ENCODE results near the gene TNIK.

The TNIK gene

DNA sequence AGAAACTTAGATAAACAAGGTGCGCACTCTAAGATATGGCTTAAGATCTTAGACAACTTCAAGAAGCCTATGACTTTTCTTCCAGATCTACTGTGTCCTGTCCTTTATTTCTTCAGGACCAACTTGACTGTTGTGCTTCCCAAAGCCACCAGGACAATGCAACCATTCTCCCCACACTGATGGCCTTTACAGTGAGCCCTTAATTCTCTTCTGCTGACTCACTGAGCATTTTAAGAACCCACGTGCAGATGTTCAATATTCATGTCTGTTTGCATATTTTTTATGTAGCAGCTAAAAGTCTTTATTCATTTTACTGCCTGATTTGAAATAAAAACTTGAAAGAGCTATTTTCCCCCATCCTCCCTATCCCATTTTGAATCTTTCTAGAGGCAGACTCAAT lies 330.4 kb downstream of the TNIK start:
- no peak overlapping the region for H3K4me3 ChIP-seq (ENCODE audit: low read depth, low read length)
- peak; percentile 46 for DNase-seq (ENCODE audit: low read depth)
- TF ChIP-seq, protein P1, sequence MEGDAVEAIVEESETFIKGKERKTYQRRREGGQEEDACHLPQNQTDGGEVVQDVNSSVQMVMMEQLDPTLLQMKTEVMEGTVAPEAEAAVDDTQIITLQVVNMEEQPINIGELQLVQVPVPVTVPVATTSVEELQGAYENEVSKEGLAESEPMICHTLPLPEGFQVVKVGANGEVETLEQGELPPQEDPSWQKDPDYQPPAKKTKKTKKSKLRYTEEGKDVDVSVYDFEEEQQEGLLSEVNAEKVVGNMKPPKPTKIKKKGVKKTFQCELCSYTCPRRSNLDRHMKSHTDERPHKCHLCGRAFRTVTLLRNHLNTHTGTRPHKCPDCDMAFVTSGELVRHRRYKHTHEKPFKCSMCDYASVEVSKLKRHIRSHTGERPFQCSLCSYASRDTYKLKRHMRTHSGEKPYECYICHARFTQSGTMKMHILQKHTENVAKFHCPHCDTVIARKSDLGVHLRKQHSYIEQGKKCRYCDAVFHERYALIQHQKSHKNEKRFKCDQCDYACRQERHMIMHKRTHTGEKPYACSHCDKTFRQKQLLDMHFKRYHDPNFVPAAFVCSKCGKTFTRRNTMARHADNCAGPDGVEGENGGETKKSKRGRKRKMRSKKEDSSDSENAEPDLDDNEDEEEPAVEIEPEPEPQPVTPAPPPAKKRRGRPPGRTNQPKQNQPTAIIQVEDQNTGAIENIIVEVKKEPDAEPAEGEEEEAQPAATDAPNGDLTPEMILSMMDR (conservative IDR thresholded peaks at IDR 0.05; ENCODE audit: low read depth, low read length): no peak

DNA sequence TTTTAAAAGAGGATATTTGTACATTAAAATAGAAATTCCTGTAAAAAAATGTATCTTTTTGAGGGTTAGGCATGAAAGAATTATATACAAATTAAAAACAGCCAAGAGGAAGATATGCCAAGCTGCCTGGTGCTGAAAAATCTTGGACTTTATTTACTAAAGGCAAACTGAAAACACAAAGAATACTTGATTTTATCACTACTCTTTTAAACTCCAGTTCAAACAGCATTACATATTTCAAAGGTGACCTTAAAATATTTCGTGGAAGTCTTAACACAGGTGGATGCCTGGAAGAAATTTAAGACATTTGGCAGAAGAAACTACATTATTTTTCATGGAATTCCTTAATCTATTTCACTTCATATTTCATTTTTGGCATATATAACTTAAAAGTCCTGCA lies 332.6 kb downstream of the TNIK start:
- no peak for DNase-seq (ENCODE audit: low read depth)
- TF ChIP-seq, protein P1 (conservative IDR thresholded peaks at IDR 0.05; ENCODE audit: low read depth, low read length): no peak
- no peak overlapping the region for H3K4me3 ChIP-seq (ENCODE audit: low read depth, low read length)

DNA sequence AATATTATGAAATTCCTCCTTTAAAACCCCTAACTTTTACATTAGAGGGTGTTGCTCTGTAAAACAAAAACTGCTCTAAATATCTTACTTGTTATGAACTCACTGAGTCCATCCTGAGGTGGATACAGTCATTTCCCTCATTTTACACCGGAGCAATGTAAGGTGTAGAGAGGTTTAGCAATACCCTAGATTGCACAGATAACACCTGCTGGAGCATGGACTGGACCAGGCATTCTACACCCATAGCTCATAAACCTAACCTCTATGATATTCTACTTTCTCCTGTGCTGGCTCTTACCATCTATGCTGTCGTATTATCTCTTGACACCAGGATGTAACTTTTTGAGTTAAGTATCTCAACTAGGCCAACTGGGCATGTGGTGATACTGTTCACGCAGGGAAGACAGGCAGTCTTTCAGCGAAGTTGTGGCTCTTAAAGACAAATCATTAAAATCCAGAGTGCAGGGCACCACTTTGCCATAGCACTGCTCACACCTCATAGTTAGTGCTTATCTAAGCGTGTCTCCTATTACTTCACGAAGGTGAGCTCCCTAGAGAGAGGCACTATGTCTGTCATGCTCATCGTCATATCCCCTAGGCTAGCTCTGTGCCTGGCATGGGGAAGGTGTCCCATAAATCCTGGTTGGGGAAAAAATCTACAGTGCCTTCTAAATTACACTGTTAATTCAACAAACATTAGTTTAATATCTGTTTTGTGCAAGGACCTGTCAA lies 333.6 kb downstream of the TNIK start:
- TF ChIP-seq, protein P1 (conservative IDR thresholded peaks at IDR 0.05; ENCODE audit: low read depth, low read length): no peak
- DNase-seq (ENCODE audit: low read depth): no peak
- H3K4me3 ChIP-seq (ENCODE audit: low read depth, low read length): no peak overlapping the region

DNA sequence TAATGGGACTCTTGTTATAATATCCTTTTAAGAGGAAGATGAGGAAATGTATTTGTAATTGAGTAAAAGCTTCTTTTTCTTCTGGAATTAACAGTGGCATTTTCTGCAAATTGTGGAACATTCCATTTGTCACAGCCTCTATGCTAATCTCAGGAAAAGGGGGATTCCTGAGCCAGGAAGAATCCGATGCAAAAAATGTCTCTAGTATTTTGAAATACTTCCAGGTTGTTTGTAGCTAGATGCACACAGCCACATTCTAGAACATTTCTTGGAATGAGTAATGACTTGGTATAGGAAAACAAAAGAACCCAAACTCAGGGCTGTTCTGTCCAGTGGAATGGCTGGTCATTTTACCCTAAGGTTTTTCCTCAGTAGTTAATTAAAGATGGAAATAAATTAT lies 335.2 kb downstream of the TNIK start:
- TF ChIP-seq, protein P1 (conservative IDR thresholded peaks at IDR 0.05; ENCODE audit: low read depth, low read length): no peak
- H3K4me3 ChIP-seq (ENCODE audit: low read depth, low read length): no peak overlapping the region
- DNase-seq (ENCODE audit: low read depth): peak; percentile 76

DNA sequence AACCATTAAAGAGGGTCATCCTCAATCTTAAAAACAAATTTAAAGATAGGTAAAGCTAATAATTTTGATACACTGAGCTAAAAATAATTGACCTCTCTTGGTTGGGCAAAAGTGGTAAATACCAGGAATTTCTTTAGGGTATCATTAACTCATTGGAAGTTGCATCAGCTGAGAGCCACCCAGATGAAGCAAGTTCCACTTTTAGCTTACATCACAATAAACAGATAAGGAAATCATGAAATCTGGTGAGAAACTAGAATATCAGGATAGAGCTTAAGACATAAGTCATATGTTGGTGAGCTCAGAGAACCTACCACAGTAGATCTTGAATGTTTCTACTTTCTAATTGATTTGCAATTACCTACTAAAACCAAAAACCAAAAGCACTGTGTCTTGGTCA lies 336.3 kb downstream of the TNIK start:
- TF ChIP-seq, protein P1 (conservative IDR thresholded peaks at IDR 0.05; ENCODE audit: low read depth, low read length): no peak
- no peak overlapping the region for H3K4me3 ChIP-seq (ENCODE audit: low read depth, low read length)
- DNase-seq (ENCODE audit: low read depth): peak; percentile 41

DNA sequence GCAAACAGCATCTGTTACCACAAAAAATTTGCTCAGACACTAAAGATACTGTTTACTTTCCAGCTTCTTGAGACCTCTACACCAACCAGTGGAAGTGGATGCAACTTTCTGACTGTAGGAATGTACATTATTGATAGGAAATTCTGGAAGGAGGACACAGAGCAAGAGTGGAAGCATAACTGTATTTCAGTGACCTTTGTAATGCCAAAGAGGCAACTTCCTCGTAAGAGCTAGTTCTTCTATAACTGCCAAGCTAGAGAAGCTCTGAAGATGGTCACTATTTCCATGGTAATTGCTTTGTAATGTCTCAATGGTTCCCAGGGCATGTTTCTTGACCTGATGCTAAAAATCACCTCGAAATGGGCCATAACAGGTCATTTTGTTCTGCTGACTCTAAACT lies 337.3 kb downstream of the TNIK start:
- no peak overlapping the region for H3K4me3 ChIP-seq (ENCODE audit: low read depth, low read length)
- TF ChIP-seq, protein P1 (conservative IDR thresholded peaks at IDR 0.05; ENCODE audit: low read depth, low read length): no peak
- DNase-seq (ENCODE audit: low read depth): no peak

DNA sequence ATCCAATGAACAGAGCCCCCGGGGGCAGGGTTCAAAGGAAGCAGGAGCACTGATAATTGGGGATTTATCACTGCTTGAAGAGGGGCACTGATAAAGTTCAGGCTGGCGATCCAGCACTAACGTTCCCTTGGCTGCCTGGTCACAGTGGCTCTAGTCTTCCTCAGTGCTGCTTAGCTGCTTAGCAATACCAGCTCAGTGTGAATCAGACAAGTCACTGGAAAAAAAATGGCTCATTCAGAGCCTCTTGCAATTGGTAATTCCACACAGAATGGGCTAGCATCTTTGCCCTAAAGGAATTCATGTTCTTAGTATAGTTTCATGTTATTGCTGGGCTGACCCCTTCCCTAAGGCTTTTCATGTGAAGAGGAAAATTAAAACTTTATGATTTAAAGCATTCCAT lies 338.0 kb downstream of the TNIK start:
- no peak for DNase-seq (ENCODE audit: low read depth)
- TF ChIP-seq, protein P1 (conservative IDR thresholded peaks at IDR 0.05; ENCODE audit: low read depth, low read length): no peak

More for the DNA sequence above, 338.0 kb downstream of the TNIK start:
- no peak overlapping the region for H3K4me3 ChIP-seq (ENCODE audit: low read depth, low read length)

Data from choroid plexus epithelial cell (primary cell).